OCI-LY1 (cell line): Measurements from ENCODE around the gene IFNL3.

ENCODE experiments used
- H2AFZ ChIP-seq: fragments of 200-600 bp; sonication (generic), shearing (Covaris generic); 2 replicates; pipeline ENCODE4 v1.6.0; 2014; ENCODE audit warnings: antibody characterized with exemption, mild to moderate bottlenecking, low read length
- H3F3A ChIP-seq: fragments of 200-600 bp; sonication (generic), shearing (Covaris generic); 2 replicates; pipeline ENCODE4 v1.6.0; 2014; ENCODE audit warnings: mild to moderate bottlenecking, antibody characterized with exemption, low read length, moderate library complexity; ENCODE audit not compliant: insufficient read depth
- H3K27ac ChIP-seq: fragments of 200-600 bp; sonication (generic); 2 replicates; pipeline ENCODE4 v1.5.1; 2014; ENCODE audit warnings: low read length, mixed run types, mild to moderate bottlenecking, low read depth; ENCODE audit not compliant: poor library complexity, severe bottlenecking
- H3K27me3 ChIP-seq: fragments of 200-600 bp; sonication (generic); 2 replicates; pipeline ENCODE4 v1.6.0; 2014; ENCODE audit warnings: antibody characterized with exemption, mild to moderate bottlenecking, low read length, moderate library complexity; ENCODE audit not compliant: insufficient read depth
- H3K36me3 ChIP-seq: fragments of 200-600 bp; sonication (generic); 2 replicates; pipeline ENCODE4 v1.6.1; 2014; ENCODE audit warnings: mild to moderate bottlenecking, antibody characterized with exemption, low read length, moderate library complexity, mixed read lengths; ENCODE audit not compliant: insufficient read depth
- H3K4me1 ChIP-seq: fragments of 200-600 bp; sonication (generic); 2 replicates; pipeline ENCODE4 v1.5.1; 2014; ENCODE audit warnings: mild to moderate bottlenecking, low read length, moderate library complexity; ENCODE audit not compliant: insufficient read depth, severe bottlenecking
- H3K4me2 ChIP-seq: fragments of 200-600 bp; sonication (generic), shearing (Covaris generic); 2 replicates; pipeline ENCODE4 v1.6.1; 2014; ENCODE audit warnings: low read length
- H3K4me3 ChIP-seq: fragments of 200-600 bp; sonication (generic); 2 replicates; pipeline ENCODE4 v1.5.1; 2014; ENCODE audit warnings: low read length, low read depth, mild to moderate bottlenecking, mixed read lengths; ENCODE audit not compliant: poor library complexity, severe bottlenecking
- H3K79me2 ChIP-seq: fragments of 200-600 bp; shearing (Covaris generic); 2 replicates; pipeline ENCODE4 v1.6.1; 2016; ENCODE audit warnings: mixed run types, low read length, mixed read lengths; ENCODE audit not compliant: insufficient read depth
- H3K9ac ChIP-seq: fragments of 200-600 bp; sonication (generic), shearing (Covaris generic); 2 replicates; pipeline ENCODE4 v1.6.1; 2014; ENCODE audit warnings: mild to moderate bottlenecking, low read length, mixed read lengths
- H3K9me2 ChIP-seq: fragments of 200-600 bp; sonication (generic), shearing (Covaris generic); 2 replicates; pipeline ENCODE4 v1.6.1; 2014; ENCODE audit warnings: low read depth, mild to moderate bottlenecking, low read length, mixed read lengths
- H3K9me3 ChIP-seq: fragments of 200-600 bp; shearing (Covaris generic); 2 replicates; pipeline ENCODE4 v1.6.1; 2014; ENCODE audit warnings: low read length, mixed read lengths
- H4K20me1 ChIP-seq: fragments of 200-600 bp; sonication (generic), shearing (Covaris generic); 2 replicates; pipeline ENCODE4 v1.6.0; 2016; ENCODE audit warnings: mild to moderate bottlenecking, low read length; ENCODE audit not compliant: insufficient read depth
- EZH2 ChIP-seq: fragments of 200-600 bp; sonication (generic), shearing (Covaris generic); IDR thresholded peaks from 2 replicates; pipeline ENCODE4 v1.8.0; 2017; ENCODE audit warnings: borderline replicate concordance, mixed run types, mild to moderate bottlenecking, antibody characterized with exemption, low read length, moderate library complexity, mixed read lengths
- TF ChIP-seq, protein P1 (sequence below): fragments of 200-600 bp; sonication (generic), shearing (Covaris generic); IDR thresholded peaks from 2 replicates; pipeline ENCODE4 v1.5.1; 2017; ENCODE audit warnings: mild to moderate bottlenecking, antibody characterized with exemption, low read length, moderate library complexity, mixed read lengths

Gene IFNL3

GRCh38 chr19:39203372-39204341, 41.1 kb downstream of the IFNL3 start, which contains the start of gene SYCN:
TSS of gene SYCN (minus strand) at chr19:39204263. CDS start at chr19:39204254, 9 bp downstream.
- Histone ChIP-seq H3K27ac (no peak within 1 kb of the TSS), H3K9me2 (no peaks in the 10 kb centered on the region), H3K79me2 (no peaks in the 10 kb centered on the region), H3F3A (no peaks in the 10 kb centered on the region), H3K9me3 (no peaks in the 10 kb centered on the region), H4K20me1 (no peaks in the 10 kb centered on the region), H2AFZ (no peak within 1 kb of the TSS), H3K4me3 (no peak within 1 kb of the TSS), H3K4me1 (no peaks in the 10 kb centered on the region), H3K4me2 (no peak within 1 kb of the TSS), H3K9ac (no peak within 1 kb of the TSS), H3K27me3 (0 out of 2 replicates have a peak, but pooled peaks cover 5% of the 10 kb centered on the region), H3K36me3 (no peaks in the 10 kb centered on the region)
- no peak for TF ChIP-seq EZH2
- TF ChIP-seq, protein P1, sequence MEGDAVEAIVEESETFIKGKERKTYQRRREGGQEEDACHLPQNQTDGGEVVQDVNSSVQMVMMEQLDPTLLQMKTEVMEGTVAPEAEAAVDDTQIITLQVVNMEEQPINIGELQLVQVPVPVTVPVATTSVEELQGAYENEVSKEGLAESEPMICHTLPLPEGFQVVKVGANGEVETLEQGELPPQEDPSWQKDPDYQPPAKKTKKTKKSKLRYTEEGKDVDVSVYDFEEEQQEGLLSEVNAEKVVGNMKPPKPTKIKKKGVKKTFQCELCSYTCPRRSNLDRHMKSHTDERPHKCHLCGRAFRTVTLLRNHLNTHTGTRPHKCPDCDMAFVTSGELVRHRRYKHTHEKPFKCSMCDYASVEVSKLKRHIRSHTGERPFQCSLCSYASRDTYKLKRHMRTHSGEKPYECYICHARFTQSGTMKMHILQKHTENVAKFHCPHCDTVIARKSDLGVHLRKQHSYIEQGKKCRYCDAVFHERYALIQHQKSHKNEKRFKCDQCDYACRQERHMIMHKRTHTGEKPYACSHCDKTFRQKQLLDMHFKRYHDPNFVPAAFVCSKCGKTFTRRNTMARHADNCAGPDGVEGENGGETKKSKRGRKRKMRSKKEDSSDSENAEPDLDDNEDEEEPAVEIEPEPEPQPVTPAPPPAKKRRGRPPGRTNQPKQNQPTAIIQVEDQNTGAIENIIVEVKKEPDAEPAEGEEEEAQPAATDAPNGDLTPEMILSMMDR = no peak

- Histone ChIP-seq H3K9ac (no peak overlapping the region), H2AFZ (no peak overlapping the region), H3K36me3 (no peaks in the 10 kb centered on the region), H3K4me1 (no peaks in the 10 kb centered on the region), H3F3A (no peaks in the 10 kb centered on the region), H3K9me2 (no peaks in the 10 kb centered on the region), H3K4me2 (no peak overlapping the region), H4K20me1 (no peaks in the 10 kb centered on the region), H3K4me3 (no peak overlapping the region), H3K9me3 (no peaks in the 10 kb centered on the region), H3K79me2 (no peaks in the 10 kb centered on the region), H3K27me3 (0 out of 2 replicates have a peak, but pooled peaks cover 5% of the 10 kb centered on the region), H3K27ac (no peak overlapping the region)
- TF ChIP-seq, protein P1 = no peak
- no peak for TF ChIP-seq EZH2
These were observed 41.8 kb downstream of the IFNL3 start for GRCh38 chr19:39202998-39203355.

- Histone ChIP-seq H3K9me3 (no peaks in the 10 kb centered on the region), H3K9ac (no peak overlapping the region), H3K9me2 (no peaks in the 10 kb centered on the region), H3K27me3 (no peaks in the 10 kb centered on the region), H2AFZ (no peak overlapping the region), H4K20me1 (no peaks in the 10 kb centered on the region), H3K4me3 (no peak overlapping the region), H3F3A (no peaks in the 10 kb centered on the region), H3K36me3 (no peaks in the 10 kb centered on the region), H3K4me1 (no peaks in the 10 kb centered on the region), H3K79me2 (no peaks in the 10 kb centered on the region), H3K4me2 (no peak overlapping the region), H3K27ac (no peak overlapping the region)
- TF ChIP-seq, protein P1 = no peak
- TF ChIP-seq EZH2 = no peak
These were observed 44.0 kb downstream of the IFNL3 start for GRCh38 chr19:39200803-39201115.
